Activated naive CD4-positive, alpha-beta T cell treated with Interleukin-2 at 50 U/mL for 16 hours (primary cell): ENCODE measurements around the gene CISD2.
"Not testable (repeated sequence)": the region's sequence is repeated elsewhere in the genome, so short reads cannot be mapped to it uniquely, and the experiment has no call there.

Source experiments
- DNase-seq: peaks from one replicate; pipeline ENCODE4 v3.0.0-alpha.2; 2020

The CISD2 gene

GRCh38 chr4:102935716-102936115 lies 66.9 kb downstream of the CISD2 start:
- DNase-seq = no peak

- not testable (repeated sequence) for DNase-seq
Observed at GRCh38 chr4:102938063-102938462, 69.3 kb downstream of the CISD2 start.
